ENCODE measurements around the gene SLC27A2.

The SLC27A2 gene

DNA sequence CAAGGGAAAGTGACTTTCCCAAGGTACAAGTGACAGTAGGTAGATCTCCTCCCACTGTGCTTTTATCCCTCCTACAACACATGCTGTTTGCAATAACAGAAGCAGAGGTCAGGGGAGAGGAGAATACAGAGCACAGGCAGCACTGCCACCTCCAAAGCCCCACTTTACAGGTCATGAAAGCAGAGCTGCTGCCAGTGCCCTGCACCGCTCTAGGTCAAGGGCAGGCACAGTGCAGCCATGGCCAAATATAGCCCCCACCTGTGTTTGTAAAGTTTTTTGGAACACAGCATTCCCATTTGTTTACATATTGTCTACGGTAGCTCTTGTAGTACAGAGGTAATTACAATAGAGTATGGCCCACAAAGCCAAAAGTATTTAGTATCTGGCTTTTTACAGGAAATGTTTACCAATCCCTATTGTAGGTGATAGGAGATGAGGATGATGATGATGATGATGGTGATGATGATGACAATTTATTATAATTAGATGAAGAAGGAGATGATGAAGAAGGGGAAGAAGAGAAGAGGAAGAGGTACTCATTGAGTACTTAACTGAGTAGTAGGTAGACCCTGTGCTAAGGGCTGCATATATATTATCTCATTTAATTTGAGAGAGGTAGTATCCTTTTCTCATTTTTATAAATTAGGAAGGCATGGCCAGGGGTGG, 63.1 kb downstream of the SLC27A2 start:
- no peak for DNase-seq

DNA sequence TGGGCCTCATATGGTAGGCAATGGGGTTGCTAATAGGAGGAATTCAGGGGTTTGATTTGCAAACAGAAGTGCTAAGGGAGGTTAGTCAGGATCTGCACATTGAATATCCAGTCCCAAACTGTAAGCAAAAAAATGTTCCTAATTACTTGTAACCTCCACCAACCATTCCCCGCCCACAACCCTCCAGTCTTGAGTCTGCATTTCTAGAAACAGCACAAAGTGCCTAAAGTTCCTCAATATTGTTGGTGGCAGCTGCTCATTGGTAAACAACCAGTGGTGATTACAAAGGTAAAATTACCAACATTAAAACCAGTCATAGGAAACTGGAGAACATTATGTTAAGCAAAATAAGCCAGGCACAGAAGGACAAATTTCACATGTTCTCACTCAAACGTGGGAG, 64.6 kb downstream of the SLC27A2 start:
- no peak for DNase-seq

DNA sequence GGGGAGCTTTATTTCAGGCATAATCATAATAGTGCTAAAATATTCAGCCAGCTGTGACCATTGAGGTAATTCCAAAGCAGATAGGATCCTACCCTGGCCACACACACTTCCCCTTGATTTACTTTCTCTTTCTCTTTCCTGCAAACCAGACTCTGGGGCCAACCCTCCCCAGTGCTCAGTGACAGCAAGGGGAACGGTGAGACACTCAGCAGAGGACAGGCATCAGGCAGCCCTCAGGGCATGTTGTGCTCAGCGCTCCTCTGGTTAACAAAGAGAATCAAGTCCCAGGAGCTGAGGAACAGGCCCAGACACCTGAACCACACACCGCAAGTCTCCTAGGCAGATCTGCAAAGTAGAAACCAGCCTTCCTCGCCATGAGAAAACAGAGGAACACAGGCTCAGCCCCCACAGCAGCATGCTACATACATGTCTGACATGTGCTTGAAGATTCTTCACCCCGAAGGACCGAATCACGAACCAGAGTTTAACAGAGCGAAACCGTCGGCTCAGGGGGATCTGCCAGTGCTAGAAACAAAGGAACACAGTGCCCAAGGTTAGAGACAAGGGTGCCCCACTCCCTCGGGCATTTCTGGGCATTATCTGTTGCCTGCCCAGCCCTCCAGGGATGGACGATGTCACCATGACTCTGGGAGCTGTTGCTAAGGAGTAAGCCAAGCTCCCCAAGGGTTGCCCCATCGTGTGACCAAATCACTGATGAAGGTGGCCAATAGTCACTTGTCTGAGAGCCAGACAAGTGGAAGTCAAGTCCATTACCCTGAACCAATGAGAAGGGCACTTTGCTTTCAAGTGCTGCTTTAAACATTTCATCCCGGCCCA, 66.0 kb downstream of the SLC27A2 start:
- peak; percentile 79 to 81 for DNase-seq

DNA sequence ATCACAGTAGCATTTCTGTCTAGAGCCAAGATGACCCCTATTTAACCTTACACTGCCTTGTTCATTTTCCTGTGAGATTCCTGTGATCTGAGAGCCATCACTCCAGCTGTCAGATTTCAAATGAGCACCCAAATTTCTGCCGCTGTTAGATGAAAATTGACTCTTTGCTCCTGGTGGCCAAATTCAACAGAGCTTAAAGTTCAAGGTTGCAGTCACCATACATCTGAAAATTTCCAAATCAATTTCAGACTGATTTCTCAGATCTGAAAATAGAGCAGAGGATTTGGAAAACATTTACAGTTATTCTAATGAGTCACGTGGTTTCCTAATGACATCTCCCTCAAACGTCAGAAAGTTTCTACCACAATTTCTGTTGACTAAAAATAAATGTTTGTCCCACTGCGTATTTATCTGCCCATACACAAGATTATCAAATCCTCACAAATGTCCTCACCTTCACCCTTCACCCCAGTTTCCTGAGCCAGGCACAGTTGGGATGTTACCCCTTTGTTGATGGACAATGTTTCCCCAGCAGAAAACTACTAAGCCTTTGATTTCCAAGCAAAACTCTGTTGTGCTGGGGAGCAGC, 67.1 kb downstream of the SLC27A2 start:
- peak in 1 of 2 donors; percentile 16 for DNase-seq

DNA sequence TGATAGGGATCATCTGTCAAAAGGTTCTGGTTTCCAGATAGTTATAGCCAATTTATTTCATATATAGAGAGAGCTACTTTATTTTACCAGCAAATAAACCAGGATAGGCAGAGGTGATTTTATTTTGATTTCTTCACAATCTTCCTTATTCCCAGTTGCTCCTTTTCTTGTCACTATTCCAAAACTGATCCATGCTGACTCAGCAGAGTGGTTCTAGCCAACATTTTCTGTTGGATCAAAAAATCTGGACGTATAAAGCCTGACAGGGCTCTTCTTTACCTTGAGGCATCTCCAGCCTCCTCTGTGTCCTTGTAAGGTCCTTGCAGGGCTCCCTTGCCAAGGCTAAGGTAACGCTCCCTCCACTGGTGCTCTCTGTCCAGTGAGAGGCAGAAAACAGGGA, 67.7 kb downstream of the SLC27A2 start:
- no peak for DNase-seq

DNA sequence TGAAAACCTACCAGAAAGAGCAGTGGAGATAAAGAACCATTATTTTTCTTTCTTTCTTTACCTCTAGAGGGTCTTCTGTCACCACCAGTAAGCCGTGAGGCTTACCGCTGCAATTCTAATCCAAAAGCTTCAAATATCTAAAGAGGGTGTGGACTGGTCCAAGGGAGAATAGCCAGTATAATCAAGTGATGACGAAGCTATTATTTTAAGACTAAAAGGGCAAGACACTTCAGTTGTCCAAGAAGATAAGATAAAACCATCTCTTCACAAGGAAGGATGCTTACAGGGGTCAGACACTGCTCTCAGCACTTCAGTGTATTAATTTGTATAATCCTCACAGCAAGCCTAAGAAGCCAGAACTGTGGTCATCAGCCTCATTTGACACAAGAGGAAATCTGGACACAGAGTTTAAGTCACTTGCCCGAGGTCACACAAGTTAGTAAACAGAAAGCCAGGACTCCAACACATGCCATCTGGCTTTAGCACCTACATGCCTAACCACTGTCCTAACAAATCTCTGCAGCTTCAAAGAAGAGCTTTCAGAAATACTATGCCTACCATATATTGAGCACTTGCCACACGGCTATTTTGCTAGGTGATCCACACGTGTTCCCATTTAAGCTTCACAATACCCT, 68.9 kb downstream of the SLC27A2 start:
- no peak for DNase-seq

DNA sequence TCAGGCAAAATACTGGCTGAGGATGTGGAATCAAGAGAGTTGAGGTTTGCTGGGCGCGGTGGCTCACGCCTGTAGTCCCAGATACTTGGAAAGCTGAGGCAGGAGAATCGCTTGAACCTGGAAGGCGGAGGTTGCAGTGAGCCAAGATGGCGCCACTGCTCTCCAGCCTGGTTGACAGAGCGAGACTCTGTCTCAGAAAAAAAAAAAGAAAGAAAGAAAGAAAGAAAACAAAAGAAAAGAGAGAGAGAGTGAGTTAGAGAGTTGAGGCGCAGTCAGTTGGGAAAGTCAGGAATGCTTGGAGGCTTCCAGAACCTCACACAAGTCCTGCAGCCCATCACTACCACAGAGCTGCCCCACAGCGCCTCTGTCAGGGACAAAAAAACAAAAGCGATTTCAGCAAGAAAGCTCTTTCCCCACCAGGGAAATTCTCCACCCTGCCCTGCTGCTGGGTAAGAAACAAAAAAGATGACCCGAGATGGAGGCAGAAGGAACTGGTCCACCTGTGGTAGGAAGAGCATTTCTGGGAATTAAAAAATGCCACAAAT, 69.7 kb downstream of the SLC27A2 start:
- no peak for DNase-seq

DNA sequence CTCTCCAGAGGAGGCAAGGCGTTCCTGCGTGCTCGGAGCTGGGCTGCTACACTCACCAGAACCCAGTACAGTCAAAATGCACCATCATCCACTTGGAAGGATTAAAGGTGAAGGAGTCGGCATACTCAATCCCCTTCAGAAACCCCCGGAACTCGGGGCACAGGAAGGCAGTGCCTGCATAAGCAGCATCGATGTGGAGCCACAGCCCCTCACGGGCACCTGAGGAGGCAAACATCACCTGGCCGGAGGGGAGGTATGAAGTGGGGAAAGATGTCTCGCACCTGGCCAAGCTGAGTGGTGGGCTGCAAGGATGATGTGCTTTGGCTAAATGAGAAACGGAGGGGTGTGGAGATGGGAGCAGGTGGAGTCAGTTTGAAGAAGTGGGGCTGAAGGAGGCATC, 70.6 kb downstream of the SLC27A2 start:
- no peak for DNase-seq

DNA sequence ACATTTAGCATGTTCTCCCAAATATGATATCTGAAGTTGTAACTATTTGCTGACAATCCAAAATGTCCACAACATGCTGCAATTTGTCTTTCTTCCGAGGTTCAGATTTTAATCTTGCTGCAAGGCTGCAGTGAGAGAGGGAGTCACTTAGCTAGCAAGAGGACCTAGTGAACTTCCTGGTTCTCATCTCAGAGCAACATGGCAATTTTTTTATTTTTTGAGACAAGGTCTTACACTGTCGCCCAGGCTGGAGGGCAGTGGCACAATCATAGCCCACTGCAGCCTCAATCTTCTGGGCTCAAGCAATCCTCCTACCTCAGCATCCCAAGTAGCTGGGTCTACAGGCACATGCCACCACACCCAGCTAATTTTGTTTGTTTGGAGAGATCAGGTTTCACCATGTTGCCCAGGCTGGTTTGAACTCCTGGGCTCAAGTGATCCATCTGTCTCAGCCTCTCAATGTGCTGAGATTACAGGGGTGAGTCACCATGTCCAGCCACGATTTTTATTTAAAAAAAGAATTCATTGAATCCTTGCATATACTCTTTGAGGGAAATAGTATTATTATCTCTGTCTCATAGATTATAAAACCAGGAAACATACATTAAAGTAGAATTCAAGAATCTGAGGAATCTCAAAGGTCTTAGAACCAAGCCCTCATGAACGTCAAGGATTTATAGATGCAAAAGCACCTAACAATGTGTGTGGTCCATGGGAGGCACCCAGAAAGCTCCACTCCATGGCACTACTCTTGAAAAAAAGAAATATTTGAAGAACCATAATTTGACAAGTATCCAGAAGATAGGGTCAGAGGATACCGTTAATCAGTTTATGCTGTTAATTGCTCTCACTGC, 74.4 kb downstream of the SLC27A2 start:
- no peak for DNase-seq

DNA sequence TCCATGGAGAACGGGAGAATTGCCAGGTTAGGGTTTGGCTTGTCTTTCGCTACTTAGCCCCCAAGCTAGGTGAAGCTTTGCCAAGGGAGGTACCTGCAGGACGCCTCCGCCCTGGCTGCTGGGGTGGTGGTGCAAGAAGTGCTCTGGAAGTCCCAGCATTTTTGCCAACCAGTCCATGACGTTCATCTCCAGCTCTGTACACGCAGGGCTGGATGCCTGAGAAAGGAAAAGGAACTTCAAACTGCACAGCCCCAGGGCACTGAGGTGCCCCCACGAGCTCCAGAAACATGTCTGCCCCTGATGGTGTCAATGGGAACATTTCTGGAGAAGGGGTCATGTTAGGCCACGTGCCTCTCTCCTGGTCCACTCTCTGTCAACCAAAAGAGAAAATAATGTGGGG, 75.3 kb downstream of the SLC27A2 start:
- no peak for DNase-seq

DNA sequence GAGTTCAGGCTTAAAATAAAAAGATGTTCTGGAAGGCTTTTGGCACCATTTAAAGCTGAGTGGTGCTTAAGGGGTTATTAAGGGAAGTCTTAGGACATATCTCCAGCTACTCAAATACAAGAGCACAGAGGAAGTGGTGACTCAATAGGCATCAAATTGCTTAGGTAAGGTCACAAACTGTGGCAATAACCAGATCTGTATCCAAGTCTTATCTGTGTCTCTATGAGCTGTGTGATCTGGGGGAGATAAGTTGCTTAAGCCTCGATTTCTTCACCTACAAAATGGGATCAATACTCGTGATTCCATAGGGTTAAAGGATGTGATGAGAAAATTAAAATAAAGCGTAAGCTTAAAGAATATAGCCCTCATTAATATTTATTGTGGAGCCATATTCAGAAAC, 75.9 kb downstream of the SLC27A2 start:
- DNase-seq = no peak

DNA sequence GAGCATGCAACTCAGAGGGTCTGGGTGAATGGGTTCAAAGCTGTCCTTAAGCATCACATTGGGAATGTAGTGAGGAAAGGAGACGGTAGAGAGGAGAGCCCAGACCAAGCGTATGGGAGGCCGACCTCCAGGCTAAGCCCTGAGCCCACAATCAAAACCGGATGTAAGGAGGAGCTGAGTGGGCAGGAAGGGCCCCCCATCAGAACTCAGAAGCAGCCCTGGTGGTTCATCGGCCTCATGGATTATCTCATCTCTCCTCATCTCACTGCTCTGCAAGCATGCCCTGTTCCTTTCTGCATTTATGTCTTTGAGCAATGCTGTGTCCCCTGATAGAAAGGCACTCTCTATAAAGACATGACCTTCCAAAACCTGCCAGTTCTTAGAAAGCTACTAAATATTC, 77.3 kb downstream of the SLC27A2 start:
- DNase-seq = no peak

DNA sequence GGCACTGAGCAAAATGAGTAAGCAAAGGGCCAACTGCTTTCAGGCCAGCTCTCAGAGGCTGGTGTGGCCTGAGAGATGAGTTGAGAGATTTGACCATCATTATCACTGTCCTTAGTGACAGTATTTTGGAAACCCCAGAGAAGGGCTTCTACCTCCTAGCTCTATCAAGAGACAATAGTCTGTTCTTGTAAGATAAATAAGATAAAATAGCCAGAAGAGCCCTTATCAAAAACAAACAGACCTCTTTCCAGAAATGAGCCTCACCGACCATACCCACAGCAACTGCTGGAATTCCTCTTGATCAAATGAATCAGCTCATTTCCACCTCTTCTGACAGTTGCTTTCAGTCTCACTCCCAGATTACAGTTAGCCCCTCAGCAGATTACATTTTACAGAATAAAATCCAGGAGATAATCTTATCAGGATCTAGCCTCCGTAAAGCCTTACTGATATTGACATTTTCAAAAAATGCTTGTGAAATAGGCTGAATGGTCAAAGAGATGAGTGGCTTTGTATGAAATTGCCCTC, 79.0 kb downstream of the SLC27A2 start:
- DNase-seq = no peak

DNA sequence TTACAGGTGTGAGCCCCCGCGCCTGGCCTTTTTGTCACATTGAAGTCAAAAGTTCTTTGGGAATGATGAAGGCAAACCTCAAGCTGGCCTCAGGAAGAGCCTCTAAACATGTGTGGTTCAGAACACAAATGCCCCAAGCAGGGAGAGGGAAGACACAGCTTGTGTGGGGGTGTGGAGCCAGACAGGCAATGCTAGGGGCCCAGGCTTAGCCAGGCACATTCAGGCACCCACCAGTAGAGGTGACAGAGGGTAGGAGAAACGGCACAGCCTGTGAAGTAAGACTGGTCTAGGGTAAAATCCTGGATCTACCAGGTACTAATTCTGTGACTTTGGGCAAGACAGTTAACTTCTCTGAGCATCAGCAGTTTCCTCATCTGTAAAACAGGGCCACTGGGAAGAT, 80.0 kb downstream of the SLC27A2 start:
- DNase-seq = peak in 1 of 2 donors; percentile 20

DNA sequence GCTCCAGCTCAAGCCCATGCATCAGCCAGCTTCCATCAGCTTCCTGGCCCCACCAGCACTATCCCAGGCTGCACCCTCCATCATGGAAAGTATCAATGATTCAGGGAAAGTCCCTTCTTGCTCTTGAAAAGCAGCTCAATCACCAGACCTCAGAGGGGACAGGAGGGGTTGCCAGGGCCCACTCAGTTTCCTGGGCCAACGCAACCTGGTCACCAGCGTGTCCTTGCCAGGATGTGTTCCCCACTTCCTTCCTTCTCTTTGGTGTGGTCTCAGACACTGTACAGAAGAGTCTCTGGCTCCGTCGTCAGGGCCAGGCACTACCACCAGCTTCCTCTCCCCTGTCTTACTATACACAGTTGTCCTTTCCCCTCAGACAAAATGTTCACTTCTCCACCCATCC, 80.5 kb downstream of the SLC27A2 start:
- DNase-seq = peak; percentile 57 to 60

DNA sequence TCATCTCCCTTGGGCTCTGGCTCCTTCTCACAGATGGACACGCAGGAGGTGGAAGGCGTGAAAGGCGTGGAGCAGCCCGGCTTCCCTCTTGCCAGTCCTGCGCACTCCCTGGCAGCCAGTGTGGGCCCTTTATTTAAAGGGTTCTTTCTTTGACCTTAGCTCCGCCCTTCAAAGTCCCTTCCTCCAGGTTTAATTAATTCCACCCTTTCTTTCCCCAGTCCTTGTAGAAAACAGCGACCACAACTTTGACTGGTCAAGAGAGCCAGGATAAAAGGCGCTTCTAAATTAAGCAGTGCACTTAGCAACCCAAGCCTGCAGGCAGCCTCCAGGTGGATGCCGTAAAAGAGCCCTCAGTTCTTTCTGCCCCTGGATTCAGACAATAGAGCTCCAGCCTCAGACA, 83.6 kb downstream of the SLC27A2 start, which contains the start of gene HDC:
TSS of gene HDC (minus strand) at position 107 of the 400 bp plus-strand sequence. CDS start at position 4, 103 bp downstream.
- no peak for DNase-seq

DNA sequence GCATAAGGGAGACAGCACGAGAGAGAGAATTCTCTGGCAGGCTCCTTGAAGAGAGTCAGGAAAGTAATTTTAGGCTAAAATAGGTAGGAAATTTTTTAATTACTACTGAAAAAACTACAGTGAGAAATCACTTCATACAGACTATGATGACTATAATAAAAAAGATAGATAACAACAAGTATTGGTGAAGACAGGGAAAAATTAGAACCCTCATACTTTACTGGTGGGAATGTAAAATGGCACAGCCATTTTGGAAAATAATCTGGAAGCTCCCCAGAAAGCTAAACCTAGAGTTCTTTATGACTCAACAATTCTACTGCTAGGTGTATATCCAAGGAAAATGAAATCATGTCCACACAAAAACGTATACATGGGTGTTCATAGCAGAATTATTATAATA, 85.6 kb downstream of the SLC27A2 start:
- no peak for DNase-seq

DNA sequence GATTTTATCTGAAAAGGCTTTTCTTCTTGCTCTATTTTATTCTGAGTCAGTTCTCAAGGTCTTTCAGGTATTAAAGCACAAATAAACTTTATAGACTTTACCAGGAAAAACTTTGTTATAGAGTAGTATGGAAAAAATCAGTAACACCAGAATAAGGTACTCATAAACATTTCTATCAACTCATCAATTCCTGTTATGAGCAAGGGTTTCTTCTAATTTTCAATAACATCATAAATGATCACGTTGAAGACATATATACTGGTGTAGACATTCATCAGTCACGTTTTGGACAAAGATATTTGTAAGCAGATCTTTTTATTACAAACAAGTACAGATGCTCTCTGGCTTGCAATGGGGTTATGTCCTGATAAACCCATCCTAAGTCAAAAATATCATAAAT, 93.1 kb downstream of the SLC27A2 start:
- no peak for DNase-seq

DNA sequence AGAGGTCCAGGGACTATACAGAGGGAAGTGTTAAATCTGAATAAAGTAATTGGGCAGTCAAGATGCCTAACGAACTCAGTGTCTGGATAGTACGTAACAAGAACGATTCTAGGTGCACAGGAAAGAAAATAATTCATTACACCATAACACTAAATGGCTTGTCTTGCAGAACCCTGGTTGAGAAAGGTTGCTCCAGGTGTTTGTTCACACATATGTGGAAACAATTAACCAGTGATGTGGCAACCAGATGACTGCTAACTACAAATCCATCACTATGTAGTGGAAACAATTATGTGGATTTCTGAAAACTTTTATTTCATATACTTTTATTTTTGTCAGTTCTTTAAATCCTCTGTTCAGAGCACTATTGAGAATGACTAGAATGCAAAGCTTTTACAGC, 93.9 kb downstream of the SLC27A2 start:
- DNase-seq = no peak

DNA sequence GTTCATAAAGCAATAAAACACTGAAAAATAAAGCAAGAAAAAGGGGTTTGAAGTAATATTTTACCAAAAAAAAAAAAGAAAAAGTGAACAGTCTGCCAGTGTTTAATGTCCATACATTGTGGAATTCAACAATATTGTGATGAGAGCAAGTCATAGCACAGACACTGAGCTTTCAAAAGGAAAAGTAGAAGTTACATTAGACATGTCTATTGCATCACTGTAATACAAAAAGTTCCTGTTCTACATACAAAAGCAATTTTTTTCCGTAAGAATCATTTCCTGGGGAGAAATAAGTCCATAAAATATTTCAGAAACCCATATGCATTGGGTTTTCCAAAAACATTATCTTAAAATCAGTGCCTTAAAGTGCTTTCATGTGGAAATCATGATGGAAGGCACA, 95.4 kb downstream of the SLC27A2 start:
- no peak for DNase-seq

DNA sequence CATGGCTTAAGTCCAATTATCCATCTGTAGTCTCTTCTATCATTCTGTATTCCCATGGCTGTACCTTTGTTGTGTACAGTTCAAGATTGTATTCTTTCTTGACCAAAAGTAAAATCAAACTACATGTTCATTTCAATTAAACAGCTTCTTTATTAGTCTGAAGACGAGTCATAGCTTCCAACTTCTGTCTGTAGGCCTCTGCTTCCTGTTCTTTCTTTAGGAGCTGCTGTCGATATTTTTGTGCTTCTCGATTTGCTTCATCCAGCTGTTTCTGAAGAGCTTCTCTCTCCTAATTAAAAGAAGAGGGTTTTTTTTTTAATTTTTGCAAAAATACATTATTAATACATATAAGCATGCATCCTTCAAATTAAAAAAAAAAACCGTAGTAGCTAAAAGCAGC, 96.5 kb downstream of the SLC27A2 start:
- no peak for DNase-seq

DNA sequence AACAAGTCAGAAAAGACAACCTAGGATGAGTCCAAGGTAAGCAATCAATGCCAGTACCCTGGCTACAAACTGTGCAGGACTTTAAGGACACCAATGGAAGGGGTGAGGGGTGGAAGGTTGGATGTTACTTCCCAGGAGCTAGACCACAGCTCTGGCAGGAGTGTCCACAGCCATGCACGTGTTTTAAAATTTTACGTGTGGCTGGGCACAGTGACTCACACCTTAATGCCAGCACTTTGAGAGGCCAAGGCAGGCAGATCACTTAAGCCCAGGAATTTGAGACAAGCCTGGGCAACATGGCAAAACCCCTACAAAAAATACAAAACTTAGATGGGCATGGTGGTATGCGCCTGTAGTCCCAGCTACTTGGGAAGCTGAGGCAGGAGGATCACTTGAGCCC, 98.3 kb downstream of the SLC27A2 start:
- DNase-seq = no peak
